Kidney tubule cell (primary cell): ENCODE results near the gene ADTRP.

Experiments
- DNase-seq: peaks from one replicate; pipeline ENCODE4 v3.0.0-alpha.2; 2018; ENCODE audit warnings: low spot score

The ADTRP gene

GRCh38 chr6:11724286-11724685, 54.3 kb downstream of the ADTRP start:
- no peak for DNase-seq

GRCh38 chr6:11722805-11723631, 55.6 kb downstream of the ADTRP start:
- no peak for DNase-seq

GRCh38 chr6:11722220-11722619, 56.4 kb downstream of the ADTRP start:
- no peak for DNase-seq

GRCh38 chr6:11718463-11718862, 60.1 kb downstream of the ADTRP start:
- no peak for DNase-seq

GRCh38 chr6:11718031-11718430, 60.6 kb downstream of the ADTRP start:
- no peak for DNase-seq

- no peak for DNase-seq
Measured at GRCh38 chr6:11714798-11715285, 63.8 kb downstream of the ADTRP start.

GRCh38 chr6:11714116-11714797, 64.3 kb downstream of the ADTRP start:
- no peak for DNase-seq

- DNase-seq = no peak
Measured at GRCh38 chr6:11712760-11713159, 65.8 kb downstream of the ADTRP start.

- no peak for DNase-seq
Measured at GRCh38 chr6:11711984-11712711, 66.5 kb downstream of the ADTRP start.

GRCh38 chr6:11711003-11711983, 67.3 kb downstream of the ADTRP start:
- DNase-seq = no peak

- peak; percentile 53 for DNase-seq
Measured at GRCh38 chr6:11710311-11710761, 68.3 kb downstream of the ADTRP start.

GRCh38 chr6:11706171-11706570, 72.4 kb downstream of the ADTRP start:
- no peak for DNase-seq

- no peak for DNase-seq
Measured at GRCh38 chr6:11705483-11705882, 73.1 kb downstream of the ADTRP start.

- DNase-seq = no peak
Measured at GRCh38 chr6:11705069-11705468, 73.5 kb downstream of the ADTRP start.

- no peak for DNase-seq
Measured at GRCh38 chr6:11703725-11704124, 74.9 kb downstream of the ADTRP start.

- DNase-seq = peak; percentile 17
Measured at GRCh38 chr6:11702500-11703130, 76.0 kb downstream of the ADTRP start.

- no peak for DNase-seq
Measured at GRCh38 chr6:11702089-11702488, 76.5 kb downstream of the ADTRP start.

GRCh38 chr6:11701573-11701972, 77.0 kb downstream of the ADTRP start:
- no peak for DNase-seq

- DNase-seq = peak; percentile 56
Measured at GRCh38 chr6:11700118-11700718, 78.4 kb downstream of the ADTRP start.

GRCh38 chr6:11699576-11699975, 79.0 kb downstream of the ADTRP start:
- no peak for DNase-seq
